SIG-M5 treated with dmso at 0.1 percent for 504 hours (cell line): ENCODE data around the gene VPS54.

Experiments used
- DNase-seq: peaks from one replicate; lab custom pipeline; 2025; ENCODE audit not compliant: unreplicated experiment; lab: John Stamatoyannopoulos, UW

Gene VPS54

GRCh38 chr2:63844616-63845015 is 174.6 kb downstream of the VPS54 start:
- DNase-seq, result no peak

GRCh38 chr2:63843791-63844190 is 175.4 kb downstream of the VPS54 start:
- no peak for DNase-seq

GRCh38 chr2:63843093-63843492 is 176.1 kb downstream of the VPS54 start:
- DNase-seq, result no peak

GRCh38 chr2:63842149-63843061 is 176.8 kb downstream of the VPS54 start:
- DNase-seq, result peak; percentile 72
